HUES48 (cell line): ENCODE data around the gene SGK1.
A peak's percentile ranks its signal among the peaks of the same experiment; 100 is the strongest.
"Not testable (repeated sequence)": the region's sequence is repeated elsewhere in the genome, so short reads cannot be mapped to it uniquely, and the experiment has no call there.

Experiments used
- H3K27ac ChIP-seq: one replicate; pipeline ENCODE4 v1.7.0; 2013; ENCODE audit warnings: low read depth, low read length, inconsistent platforms
- H3K27me3 ChIP-seq: 2 replicates; pipeline ENCODE4 v1.6.1; 2013; ENCODE audit warnings: mild to moderate bottlenecking, low read length; ENCODE audit not compliant: control insufficient read depth, insufficient read depth
- H3K36me3 ChIP-seq: 2 replicates; pipeline ENCODE4 v1.6.1; 2013; ENCODE audit warnings: low read length; ENCODE audit not compliant: control insufficient read depth, insufficient read depth
- H3K4me1 ChIP-seq: 2 replicates; pipeline ENCODE4 v1.6.1; 2013; ENCODE audit warnings: mild to moderate bottlenecking, low read length; ENCODE audit not compliant: control insufficient read depth, insufficient read depth
- H3K4me3 ChIP-seq: 2 replicates; pipeline ENCODE4 v1.5.1; 2013; ENCODE audit warnings: mild to moderate bottlenecking, low read depth, low read length
- H3K9ac ChIP-seq: 2 replicates; pipeline ENCODE4 v1.6.1; 2013; ENCODE audit warnings: mild to moderate bottlenecking, low read depth, low read length, moderate library complexity
- H3K9me3 ChIP-seq: 2 replicates; pipeline ENCODE4 v1.6.1; 2013; ENCODE audit warnings: low read length; ENCODE audit not compliant: control insufficient read depth, insufficient read depth

The SGK1 gene

DNA sequence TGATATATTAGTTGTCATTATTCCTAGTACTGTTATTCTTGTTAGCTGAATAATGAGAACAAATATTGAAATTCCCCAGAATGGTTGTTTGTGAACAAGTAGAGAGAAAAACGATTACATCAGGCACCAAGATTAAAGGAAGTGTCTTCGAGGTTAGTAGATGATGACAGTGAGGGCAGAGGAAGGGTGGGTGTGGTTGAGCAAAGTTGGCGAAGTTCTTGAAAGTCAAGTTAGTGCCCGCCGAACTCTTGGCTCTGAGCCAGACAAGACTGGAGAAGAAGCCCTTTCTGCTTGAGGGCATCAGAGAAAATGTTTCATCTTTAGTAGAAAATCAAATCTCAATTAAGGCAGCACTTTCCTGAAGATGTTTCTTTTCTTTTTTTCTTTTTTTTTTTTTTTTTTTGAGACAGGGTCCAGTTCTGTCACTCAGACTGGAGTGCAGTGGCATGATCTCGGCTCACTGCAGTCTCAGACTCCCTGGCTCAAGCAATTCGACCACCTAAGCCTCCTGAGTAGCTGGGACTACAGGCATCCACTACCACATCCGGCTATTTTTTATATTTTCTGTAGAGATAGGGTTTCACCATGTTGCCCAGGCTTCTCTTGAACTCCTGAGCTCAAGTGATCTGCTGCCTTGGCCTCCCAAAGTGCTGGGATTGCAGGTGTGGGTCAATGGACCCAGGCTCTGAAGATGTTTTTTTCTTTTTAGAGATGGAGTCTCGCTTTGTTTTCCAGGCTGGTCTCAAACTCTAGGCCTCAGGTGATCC is 77.1 kb downstream of the SGK1 start:
- Histone ChIP-seq H3K27me3 (no peaks in the 10 kb centered on the region), H3K9ac (no peak overlapping the region), H3K9me3 (no peaks in the 10 kb centered on the region), H3K4me1 (0 out of 2 replicates have a peak, but pooled peaks cover 4% of the 10 kb centered on the region), H3K27ac (no peak overlapping the region), H3K36me3 (no peaks in the 10 kb centered on the region), H3K4me3 (no peak overlapping the region)

- Histone ChIP-seq H3K27ac (no peak overlapping the region), H3K4me1 (0 out of 2 replicates have a peak, but pooled peaks cover 4% of the 10 kb centered on the region), H3K4me3 (no peak overlapping the region), H3K27me3 (no peaks in the 10 kb centered on the region), H3K36me3 (no peaks in the 10 kb centered on the region), H3K9me3 (no peaks in the 10 kb centered on the region), H3K9ac (no peak overlapping the region)
Observed at GRCh38 chr6:134238960-134239795, 78.7 kb downstream of the SGK1 start.

DNA sequence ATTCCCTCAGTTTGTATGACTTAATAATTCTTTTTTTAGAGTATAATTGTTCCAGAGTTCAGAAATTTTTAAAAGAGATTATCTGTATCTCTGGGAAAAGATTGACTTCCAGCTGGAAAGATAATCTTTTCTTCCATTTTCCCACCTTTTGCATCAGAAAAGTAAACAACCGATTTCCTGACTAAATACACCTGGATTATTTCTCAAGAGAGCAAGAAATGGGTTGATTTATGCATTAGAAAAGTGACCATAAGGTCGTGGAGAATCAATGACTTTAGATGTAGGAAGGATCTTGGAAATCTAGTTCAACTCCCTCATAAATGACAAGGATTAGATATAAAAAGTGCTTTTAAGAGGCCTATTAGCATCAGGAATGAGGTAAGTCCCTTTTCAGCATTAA is 79.9 kb downstream of the SGK1 start:
- H3K27me3 ChIP-seq = no peaks in the 10 kb centered on the region

GRCh38 chr6:134235937-134236751 is 81.8 kb downstream of the SGK1 start:
- no peaks in the 10 kb centered on the region for H3K27me3 ChIP-seq
- no peak overlapping the region for H3K27ac ChIP-seq
- no peak overlapping the region for H3K9ac ChIP-seq
- H3K9me3 ChIP-seq = no peaks in the 10 kb centered on the region
- H3K4me3 ChIP-seq = no peak overlapping the region
- H3K36me3 ChIP-seq = no peaks in the 10 kb centered on the region
- 0 out of 2 replicates have a peak, but pooled peaks cover 4% of the 10 kb centered on the region for H3K4me1 ChIP-seq

More for the DNA sequence above, 79.9 kb downstream of the SGK1 start:
- Histone ChIP-seq H3K4me1 (0 out of 2 replicates have a peak, but pooled peaks cover 4% of the 10 kb centered on the region), H3K9me3 (no peaks in the 10 kb centered on the region), H3K27ac (no peak overlapping the region), H3K9ac (no peak overlapping the region), H3K4me3 (no peak overlapping the region), H3K36me3 (no peaks in the 10 kb centered on the region)

DNA sequence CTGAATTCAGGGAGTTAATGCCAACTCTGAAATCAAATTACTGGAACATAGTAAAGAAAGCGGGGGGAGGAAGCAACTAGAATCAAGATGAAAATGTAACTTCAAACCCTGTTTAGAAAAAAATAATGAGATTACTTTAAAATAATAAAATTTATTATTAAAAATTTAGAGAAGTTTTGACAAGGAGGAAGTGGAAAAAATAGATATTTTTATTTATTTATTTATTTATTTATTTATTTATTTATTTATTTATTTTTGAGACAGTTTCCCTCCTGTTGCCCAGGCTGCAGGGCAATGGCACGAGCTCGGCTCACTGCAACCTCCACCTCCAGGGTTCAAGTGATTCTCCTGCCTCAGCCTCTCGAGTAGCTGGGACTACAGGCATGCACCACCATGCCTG is 82.6 kb downstream of the SGK1 start:
- H3K4me1 ChIP-seq, H3K36me3 ChIP-seq, H3K9ac ChIP-seq, H3K27ac ChIP-seq, H3K9me3 ChIP-seq, H3K27me3 ChIP-seq, H3K4me3 ChIP-seq: not testable (repeated sequence)

DNA sequence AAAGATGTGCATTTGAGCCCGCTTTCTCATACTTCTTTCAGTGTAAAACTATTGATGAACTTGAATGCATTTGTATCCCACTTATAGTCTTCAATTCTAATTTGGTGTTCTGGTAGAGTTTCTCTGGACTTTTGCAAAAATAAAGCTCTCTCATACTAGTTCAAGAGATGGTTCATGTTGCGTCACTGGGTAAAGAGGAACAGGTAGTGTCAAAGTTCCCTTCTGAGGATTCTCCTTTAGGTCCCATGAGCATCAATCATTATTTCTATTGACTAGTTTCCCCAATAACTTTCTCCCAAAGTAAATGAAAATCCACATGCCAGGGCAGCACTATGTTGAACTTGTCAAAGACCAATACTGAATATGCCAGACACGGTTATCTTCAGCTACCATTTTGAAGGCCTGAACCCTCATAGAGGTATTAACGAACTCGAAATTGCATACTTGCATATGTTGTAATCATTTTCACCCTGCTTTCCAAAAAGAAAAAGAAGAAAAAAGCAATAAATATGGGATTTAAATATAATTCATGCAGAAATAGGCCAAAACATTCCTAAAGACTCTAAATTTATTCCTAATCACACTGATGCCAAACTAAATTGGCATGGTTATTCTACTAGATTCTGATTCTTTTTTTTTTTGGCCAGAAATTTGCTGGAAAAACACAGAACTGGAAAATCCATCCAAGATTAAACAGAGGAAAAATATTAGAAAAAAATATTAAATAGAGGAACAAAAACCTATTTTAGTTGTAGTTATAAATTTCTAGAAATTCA is 84.5 kb downstream of the SGK1 start:
- H3K9me3 ChIP-seq = no peaks in the 10 kb centered on the region
- peaks cover 17% of the 10 kb centered on the region for H3K4me1 ChIP-seq
- H3K4me3 ChIP-seq = no peak overlapping the region
- H3K27me3 ChIP-seq = no peaks in the 10 kb centered on the region
- H3K36me3 ChIP-seq = no peaks in the 10 kb centered on the region
- H3K9ac ChIP-seq = no peak overlapping the region
- no peak overlapping the region for H3K27ac ChIP-seq

DNA sequence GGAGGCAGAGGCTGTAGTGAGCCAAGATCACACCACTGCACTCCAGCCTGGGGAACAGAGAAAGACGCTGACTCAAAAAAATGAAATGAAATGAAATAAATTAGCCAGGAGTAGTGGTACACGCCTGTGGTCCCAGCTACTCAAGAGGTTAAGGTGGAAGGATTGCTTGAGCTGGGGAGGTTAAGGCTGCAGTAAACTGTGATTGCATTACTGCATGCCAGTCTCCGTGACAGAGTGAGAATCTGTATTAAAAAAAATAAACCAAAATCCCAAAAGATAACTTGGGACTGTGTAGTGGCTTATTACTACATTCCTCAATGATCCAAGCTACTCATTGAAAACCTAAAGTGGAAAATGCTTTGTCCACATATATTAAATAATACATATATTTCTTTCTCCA is 87.0 kb downstream of the SGK1 start:
- no peaks in the 10 kb centered on the region for H3K27me3 ChIP-seq
- no peak overlapping the region for H3K27ac ChIP-seq
- no peak overlapping the region for H3K4me3 ChIP-seq
- H3K36me3 ChIP-seq = no peaks in the 10 kb centered on the region
- H3K9me3 ChIP-seq = no peaks in the 10 kb centered on the region
- peaks cover 13% of the 10 kb centered on the region for H3K4me1 ChIP-seq
- no peak overlapping the region for H3K9ac ChIP-seq

GRCh38 chr6:134230087-134230700 is 87.7 kb downstream of the SGK1 start:
- H3K9ac ChIP-seq = no peak overlapping the region

GRCh38 chr6:134229520-134229919 is 88.4 kb downstream of the SGK1 start:
- Histone ChIP-seq H3K36me3 (no peaks in the 10 kb centered on the region), H3K9ac (no peak overlapping the region; the same call in 1 of the 2 replicates), H3K9me3 (no peaks in the 10 kb centered on the region), H3K27me3 (no peaks in the 10 kb centered on the region), H3K4me3 (no peak overlapping the region), H3K4me1 (peaks cover 13% of the 10 kb centered on the region), H3K27ac (peak overlapping the region; percentile 26)

More at GRCh38 chr6:134230087-134230700, 87.7 kb downstream of the SGK1 start:
- Histone ChIP-seq H3K36me3 (no peaks in the 10 kb centered on the region), H3K4me1 (peaks cover 13% of the 10 kb centered on the region), H3K9me3 (no peaks in the 10 kb centered on the region), H3K27ac (peak overlapping the region; percentile 26), H3K27me3 (no peaks in the 10 kb centered on the region), H3K4me3 (no peak overlapping the region)
